Islet of Langerhans (tissue), 1 donor: ENCODE measurements around the gene RPP38.

ENCODE experiments used
- FAIRE-seq: peaks from one replicate; lab custom pipeline; 2011; peaks lifted over from hg19 to GRCh38; lab: Jason Lieb, UNC

RPP38 gene, protein sequence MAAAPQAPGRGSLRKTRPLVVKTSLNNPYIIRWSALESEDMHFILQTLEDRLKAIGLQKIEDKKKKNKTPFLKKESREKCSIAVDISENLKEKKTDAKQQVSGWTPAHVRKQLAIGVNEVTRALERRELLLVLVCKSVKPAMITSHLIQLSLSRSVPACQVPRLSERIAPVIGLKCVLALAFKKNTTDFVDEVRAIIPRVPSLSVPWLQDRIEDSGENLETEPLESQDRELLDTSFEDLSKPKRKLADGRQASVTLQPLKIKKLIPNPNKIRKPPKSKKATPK

DNA sequence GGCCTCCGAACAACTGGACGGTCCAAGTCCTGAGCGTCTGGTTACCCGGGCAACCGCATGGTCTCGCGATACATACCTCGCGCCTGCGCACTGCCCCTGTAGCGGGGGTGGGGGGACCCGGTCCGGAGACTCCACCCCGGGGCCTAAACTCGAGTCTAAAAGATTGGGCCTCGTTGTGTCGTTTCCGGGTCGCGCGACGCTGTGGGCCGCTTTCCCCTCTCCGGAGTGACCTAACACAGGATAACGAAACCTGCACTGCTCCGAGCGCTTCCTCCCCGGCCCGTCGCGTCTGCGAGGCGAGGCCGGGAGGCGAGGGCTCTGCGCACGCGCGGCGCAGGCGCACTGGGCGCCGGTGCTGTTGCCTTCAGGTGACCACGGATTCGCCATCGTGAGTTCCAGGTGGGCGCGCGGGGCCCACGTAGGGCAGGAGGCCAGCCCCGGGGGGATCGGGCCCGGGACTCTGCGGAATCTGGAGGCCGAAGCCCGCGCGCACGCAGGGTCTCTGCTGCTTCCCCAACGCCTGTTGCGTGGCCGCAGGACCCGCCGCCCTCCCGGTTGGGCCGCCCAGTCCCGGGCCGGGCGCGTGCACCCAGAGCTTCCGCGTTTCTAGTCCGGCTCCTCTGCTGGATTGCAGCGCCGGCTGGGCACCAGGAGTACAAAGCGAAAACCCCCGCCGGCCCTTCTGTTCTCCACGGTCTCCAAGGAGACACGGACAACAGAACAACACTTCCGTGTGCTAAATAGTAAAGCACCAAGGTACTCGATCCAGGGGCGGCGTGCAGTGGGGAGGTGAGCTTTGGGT, at the start of gene RPP38:
Gene RPP38, plus strand, starts transcription at position 345 of the 802 bp plus-strand sequence. CDS start 5,960 bp downstream, outside the sequence.
- FAIRE-seq, result peak; percentile 53

DNA sequence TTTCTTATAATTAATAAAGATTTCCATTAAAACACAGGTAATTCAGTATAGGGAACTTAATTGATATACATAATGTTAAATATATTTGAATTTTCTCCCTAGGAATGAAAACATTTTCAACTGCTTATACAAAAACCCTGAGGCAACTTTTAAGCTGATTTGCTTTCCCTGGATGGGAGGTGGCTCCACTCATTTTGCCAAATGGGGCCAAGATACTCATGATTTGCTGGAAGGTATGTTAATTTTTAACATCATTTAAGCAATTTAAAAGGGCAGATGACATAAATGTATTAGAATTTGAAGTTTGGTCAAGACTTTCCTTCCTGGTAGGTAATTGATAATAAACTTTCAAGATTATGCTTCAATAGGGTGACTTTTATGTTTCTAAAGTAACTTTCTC, 47.6 kb upstream of the RPP38 start:
- FAIRE-seq, result no peak

- FAIRE-seq, result no peak
Observed at GRCh38 chr10:15052121-15052520, 45.0 kb upstream of the RPP38 start.

DNA sequence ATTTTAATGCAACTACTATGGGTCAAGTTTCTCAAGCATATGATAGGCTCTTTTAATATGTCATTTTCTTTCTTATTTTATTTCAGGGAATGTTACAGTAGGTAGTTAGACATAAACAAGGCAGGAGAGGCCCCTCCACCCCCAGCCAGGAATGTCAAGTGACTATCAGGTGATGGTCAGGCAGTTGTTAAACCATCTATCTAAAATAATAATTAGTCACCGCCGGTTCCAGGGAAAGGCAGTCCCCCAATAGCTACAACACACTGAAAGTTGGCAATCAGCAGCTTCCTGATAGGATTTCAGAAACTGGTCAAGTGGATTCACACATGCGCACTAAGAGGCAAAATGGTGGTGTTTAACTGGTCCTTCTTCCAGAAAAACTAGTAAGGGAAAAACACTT, 44.1 kb upstream of the RPP38 start:
- no peak for FAIRE-seq

DNA sequence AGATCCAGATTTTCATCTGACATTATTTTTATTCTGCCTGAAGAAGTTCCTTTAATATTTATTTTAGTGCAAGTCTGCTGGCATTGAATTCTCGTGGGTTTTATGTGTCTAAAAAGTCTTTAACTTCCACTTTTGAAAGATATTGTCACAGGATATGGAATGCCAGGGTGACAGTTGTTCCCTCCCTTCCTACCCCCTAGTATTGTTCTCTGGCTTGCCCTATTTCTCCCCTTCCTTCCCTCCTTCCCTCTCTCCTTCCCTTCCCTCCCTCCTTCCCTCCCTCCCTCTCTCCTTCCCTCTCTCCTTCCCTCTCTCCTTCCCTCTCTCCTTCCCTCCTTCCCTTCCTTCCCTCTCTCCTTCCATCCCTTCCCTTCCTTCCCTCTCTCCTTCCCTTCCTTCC, 38.5 kb upstream of the RPP38 start:
- no peak for FAIRE-seq

DNA sequence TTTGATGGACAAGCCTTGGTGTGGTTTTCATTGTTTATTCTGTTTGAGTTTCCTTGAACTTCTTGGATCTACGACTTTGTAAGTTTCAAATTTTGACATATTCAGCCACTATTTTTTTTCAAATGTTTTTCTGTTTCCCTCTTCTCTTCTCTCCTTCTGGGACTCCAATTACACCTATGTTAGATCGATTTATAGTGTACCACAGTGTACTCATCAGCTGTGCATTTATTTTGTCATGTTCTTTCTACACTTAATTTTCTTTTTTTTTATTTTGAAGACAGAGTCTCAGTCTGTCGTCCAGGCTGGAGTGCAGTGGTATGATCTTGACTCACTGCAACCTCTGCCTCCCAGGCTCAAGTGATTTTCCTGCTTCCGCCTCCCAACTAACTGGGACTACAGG, 37.2 kb upstream of the RPP38 start:
- FAIRE-seq, result no peak

GRCh38 chr10:15060638-15061037, 36.5 kb upstream of the RPP38 start:
- no peak for FAIRE-seq

GRCh38 chr10:15067154-15067553, 30.0 kb upstream of the RPP38 start:
- FAIRE-seq, result no peak

DNA sequence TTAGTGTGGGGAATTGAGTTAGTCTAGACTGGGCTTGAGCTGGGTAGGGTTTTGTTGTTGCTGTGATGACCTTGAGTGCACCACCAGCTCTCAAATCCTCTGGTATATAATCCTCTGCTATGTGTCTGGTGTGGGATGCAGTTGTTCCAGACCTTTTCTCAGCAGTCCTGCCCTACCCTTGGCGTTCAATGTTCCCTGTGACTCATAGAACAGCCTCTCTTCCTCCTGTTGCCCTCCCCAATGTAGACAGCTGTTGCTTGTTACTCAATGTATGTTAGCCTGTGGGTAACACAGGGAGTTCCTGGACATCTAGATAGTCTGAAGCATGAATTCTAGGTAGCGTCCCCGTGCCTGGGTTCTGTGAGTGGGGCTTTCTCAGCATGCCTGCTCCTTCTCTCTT, 28.4 kb upstream of the RPP38 start:
- no peak for FAIRE-seq

- no peak for FAIRE-seq
Observed at GRCh38 chr10:15069230-15069629, 27.9 kb upstream of the RPP38 start.

- no peak for FAIRE-seq
Observed at GRCh38 chr10:15072358-15072757, 24.8 kb upstream of the RPP38 start.

DNA sequence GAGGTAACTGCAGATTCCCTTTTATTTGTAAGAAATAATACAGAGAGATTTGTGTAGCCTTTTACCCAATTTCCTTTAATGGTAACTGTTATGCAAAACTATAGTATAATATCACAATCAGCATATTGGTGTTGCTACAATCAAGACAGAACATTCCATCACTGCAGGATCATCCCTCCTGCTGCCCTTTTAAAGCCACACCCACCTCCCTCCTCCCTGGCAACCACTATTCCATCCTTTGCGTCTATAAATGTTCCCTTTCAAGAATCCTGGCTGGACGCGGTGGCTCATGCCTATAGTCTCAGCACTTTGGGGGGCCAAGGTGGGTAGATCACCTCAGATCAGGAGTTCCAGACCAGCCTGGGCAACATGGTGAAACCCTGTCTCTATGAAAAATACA, 21.7 kb upstream of the RPP38 start:
- no peak for FAIRE-seq

DNA sequence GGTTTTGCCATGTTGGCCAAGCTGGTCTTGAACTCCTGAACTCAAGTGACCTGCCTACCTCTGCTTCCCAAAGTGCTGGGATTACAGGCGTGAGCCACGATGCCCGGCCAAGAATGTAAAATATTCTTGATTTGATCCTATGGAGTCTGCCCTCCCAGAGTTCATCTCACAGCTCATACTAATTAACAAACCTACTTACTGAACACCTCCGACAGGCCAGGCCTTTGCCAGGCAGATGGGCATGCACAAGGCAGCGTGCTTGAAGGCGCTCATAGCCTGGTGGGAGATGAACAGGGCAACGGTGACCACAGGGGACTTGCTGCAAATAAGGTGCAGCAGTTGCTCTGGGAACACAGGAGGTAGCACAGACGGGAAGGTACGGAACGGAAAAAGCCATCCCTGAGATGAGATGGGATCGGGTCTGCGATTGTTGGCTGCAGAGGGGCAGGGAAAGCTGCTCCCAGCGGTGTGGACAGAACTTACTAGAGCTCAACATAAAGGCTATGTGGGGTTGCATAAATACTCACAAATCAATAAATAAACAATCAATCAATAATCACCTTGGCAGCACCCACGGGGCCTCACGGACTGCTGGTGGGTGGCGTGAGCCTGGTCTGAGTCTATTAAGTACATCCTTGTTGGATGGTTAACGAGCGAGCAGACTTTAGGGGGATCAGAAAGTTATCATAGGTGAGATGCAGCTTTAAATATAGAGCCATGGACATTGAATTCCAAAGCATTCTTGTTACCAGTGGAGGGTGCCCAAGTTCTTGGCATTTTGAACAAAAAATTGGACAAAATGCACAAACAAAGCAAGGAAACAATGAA, 13.3 kb upstream of the RPP38 start:
- no peak for FAIRE-seq

DNA sequence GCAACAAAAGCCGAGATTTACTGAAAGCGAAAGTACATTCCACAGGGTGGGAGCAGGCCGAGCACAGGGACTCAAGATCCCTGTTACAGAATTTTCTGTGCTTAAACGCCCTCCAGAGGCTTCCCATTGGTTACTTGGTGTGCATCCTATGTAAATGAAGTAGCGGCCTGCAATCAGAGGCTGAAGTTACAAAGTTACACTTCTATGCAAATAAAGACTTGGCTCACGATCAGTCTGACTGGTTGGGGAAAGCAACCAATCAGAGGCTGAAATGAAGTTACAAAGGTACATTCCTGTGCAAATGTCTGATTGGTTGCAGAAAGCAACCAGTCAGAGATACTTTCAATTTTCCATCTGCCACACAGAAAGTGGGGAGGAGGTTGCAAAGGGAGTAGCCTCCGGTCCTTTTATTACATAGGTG, 12.6 kb upstream of the RPP38 start:
- FAIRE-seq, result peak; percentile 73

GRCh38 chr10:15088428-15089261, 8.5 kb upstream of the RPP38 start, which contains the start of gene ACBD7:
TSS of gene ACBD7 (minus strand) at chr10:15088776. CDS start at chr10:15088728, 48 bp downstream.
- no peak for FAIRE-seq

GRCh38 chr10:15091418-15091817, 5.7 kb upstream of the RPP38 start:
- no peak for FAIRE-seq

DNA sequence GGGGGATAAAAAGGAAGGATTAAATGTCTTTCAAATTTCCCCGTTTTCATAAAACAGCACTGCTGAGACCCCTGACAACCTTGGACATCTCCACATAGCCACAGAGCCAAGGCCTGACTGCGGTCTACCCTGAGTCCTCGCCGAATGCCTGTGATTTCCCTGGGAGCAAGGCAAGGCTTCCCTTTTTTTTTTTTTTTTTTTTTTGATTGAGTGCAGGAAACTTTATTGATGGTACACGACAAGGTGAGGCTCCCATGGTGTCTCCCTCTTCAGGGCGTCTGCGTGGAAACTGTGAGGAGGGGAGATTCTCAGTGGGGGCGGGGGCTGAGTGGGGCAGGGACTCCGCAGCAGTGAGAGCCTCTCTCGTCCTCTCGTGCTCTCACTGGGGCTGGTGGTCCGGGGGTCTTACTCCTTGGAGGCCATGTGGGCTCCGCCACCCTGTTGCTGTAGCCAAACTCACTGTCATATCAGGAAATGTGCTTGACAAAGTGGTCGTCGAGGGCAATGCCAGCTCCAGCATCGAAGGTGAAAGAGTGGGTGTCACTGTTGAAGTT, 4.2 kb upstream of the RPP38 start:
- no peak for FAIRE-seq

GRCh38 chr10:15096661-15097010, 519 bp upstream of the RPP38 start:
- FAIRE-seq, result no peak

- FAIRE-seq, result no peak
Observed at GRCh38 chr10:15099886-15100285, 2.7 kb downstream of the RPP38 start.

GRCh38 chr10:15103513-15103912, 6.4 kb downstream of the RPP38 start:
- no peak for FAIRE-seq

GRCh38 chr10:15106352-15107013, 9.3 kb downstream of the RPP38 start:
- no peak for FAIRE-seq
